Smooth muscle cell (in vitro differentiated cells): ENCODE data around the gene SKIL. TPM values are rescaled to one million over a fixed set of nuclear protein-coding genes. Genes with fewer than 3 reads are reported as not detected.

Experiments used
- DNase-seq: peaks from one replicate; lab custom pipeline; 2025; ENCODE audit not compliant: unreplicated experiment; lab: John Stamatoyannopoulos, UW
- H2AFZ ChIP-seq: fragments of 200-600 bp; sonication (generic); 2 replicates; pipeline ENCODE4 v1.6.0; 2016; ENCODE audit warnings: antibody characterized with exemption, low read depth, mild to moderate bottlenecking
- H3F3A ChIP-seq: fragments of 200-600 bp; sonication (generic); 2 replicates; pipeline ENCODE4 v1.6.0; 2017; ENCODE audit warnings: antibody characterized with exemption, low read depth
- H3K27ac ChIP-seq: fragments of 200-600 bp; sonication (generic); 2 replicates; pipeline ENCODE4 v1.5.1; 2016; ENCODE audit warnings: low read depth, mild to moderate bottlenecking
- H3K27me3 ChIP-seq: fragments of 200-600 bp; sonication (generic); 2 replicates; pipeline ENCODE4 v1.6.1; 2016; ENCODE audit warnings: low read depth, mild to moderate bottlenecking
- H3K36me3 ChIP-seq: fragments of 200-600 bp; sonication (generic); 2 replicates; pipeline ENCODE4 v1.5.1; 2016; ENCODE audit warnings: low read depth
- H3K4me1 ChIP-seq: fragments of 200-600 bp; sonication (generic); 2 replicates; pipeline ENCODE4 v1.5.1; 2016; ENCODE audit warnings: low read depth
- H3K4me2 ChIP-seq: fragments of 200-600 bp; sonication (generic); 2 replicates; pipeline ENCODE4 v1.6.0; 2016; ENCODE audit warnings: mild to moderate bottlenecking
- H3K4me3 ChIP-seq: fragments of 200-600 bp; sonication (generic); 2 replicates; pipeline ENCODE4 v1.5.1; 2016; ENCODE audit warnings: mild to moderate bottlenecking
- H3K79me2 ChIP-seq: fragments of 200-600 bp; sonication (generic); 2 replicates; pipeline ENCODE4 v1.6.0; 2016; ENCODE audit warnings: low read depth, mild to moderate bottlenecking
- H3K9ac ChIP-seq: fragments of 200-600 bp; sonication (generic); 2 replicates; pipeline ENCODE4 v1.6.0; 2016; ENCODE audit warnings: low read depth
- H3K9me3 ChIP-seq: fragments of 200-600 bp; sonication (generic); replicated peaks from 2 replicates; pipeline ENCODE4 v1.5.1; 2016; ENCODE audit warnings: low read depth
- H4K20me1 ChIP-seq: fragments of 200-600 bp; sonication (generic); 2 replicates; pipeline ENCODE4 v1.6.0; 2016; ENCODE audit warnings: low read depth
- WGBS: methylation state at CpG from one replicate; pipeline ENCODE4 v1.1.7; 2016; ENCODE audit warnings: low lambda C conversion rate; 5-methylcytosine and 5-hydroxymethylcytosine counted together
- polyA plus RNA-seq: library from polyadenylated mRNA; unstranded; fragments of >200 nt; fragmentation: Nextera tagmentation; extraction: Ambion mirVana; gene quantifications from 2 replicates; pipeline ENCODE4 v1.2.1, GENCODE V29; 2016
- total RNA-seq: library from RNA; depleted of rRNA; stranded (reverse); fragments of >200 nt; gene quantifications from 2 replicates; pipeline ENCODE4 v1.2.3, GENCODE V29; 2014
- TF ChIP-seq, protein P1 (sequence below): fragments of 200-600 bp; sonication (generic); IDR thresholded peaks from 2 replicates; pipeline ENCODE4 v1.5.1; 2017; ENCODE audit warnings: borderline replicate concordance, mild to moderate bottlenecking, antibody characterized with exemption; ENCODE audit not compliant: insufficient read depth, poor library complexity, severe bottlenecking

Gene SKIL
- total and polyA plus RNA-seq, 2 experiments from 2014 or later = 22.0 to 167 TPM

DNA sequence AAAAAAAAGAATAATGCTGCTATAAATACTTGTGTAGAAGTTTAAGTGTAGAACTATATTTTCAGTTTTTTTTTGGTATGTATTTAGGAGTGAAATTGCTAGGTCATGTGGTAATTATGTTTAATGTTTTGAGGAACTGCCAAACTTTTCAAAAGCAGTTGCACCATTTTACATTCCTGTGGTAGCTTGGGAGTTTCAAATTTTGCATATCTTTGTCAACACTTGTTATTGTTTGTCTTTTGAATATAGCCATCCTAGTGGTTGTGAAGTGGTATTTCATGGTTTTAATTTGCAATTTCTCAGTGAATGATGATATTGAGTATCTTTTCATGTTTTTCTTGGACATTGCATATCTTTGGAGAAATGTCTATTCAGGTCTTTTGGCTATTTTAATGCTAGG, 30.4 kb downstream of the SKIL start:
- TF ChIP-seq, protein P1, sequence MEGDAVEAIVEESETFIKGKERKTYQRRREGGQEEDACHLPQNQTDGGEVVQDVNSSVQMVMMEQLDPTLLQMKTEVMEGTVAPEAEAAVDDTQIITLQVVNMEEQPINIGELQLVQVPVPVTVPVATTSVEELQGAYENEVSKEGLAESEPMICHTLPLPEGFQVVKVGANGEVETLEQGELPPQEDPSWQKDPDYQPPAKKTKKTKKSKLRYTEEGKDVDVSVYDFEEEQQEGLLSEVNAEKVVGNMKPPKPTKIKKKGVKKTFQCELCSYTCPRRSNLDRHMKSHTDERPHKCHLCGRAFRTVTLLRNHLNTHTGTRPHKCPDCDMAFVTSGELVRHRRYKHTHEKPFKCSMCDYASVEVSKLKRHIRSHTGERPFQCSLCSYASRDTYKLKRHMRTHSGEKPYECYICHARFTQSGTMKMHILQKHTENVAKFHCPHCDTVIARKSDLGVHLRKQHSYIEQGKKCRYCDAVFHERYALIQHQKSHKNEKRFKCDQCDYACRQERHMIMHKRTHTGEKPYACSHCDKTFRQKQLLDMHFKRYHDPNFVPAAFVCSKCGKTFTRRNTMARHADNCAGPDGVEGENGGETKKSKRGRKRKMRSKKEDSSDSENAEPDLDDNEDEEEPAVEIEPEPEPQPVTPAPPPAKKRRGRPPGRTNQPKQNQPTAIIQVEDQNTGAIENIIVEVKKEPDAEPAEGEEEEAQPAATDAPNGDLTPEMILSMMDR = peak; percentile 3

DNA sequence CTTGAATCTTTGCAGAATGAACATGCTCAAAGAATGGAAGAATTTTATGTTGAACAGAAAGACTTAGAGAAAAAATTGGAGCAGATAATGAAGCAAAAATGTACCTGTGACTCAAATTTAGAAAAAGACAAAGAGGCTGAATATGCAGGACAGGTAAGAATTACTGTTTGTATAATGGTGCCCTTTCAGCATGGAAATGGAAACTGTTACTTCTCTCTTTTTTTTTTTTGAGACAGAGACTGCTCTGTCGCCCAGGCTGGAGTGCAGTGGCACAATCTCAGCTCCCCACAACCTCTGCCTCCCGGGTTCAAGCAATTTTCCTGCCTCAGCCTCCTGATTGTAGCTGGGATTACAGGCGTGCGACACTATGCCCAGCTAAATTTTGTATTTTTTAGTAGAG, 33.6 kb downstream of the SKIL start:
- H3K36me3 ChIP-seq = peaks cover 47% of the 10 kb centered on the region
- H3K4me2 ChIP-seq = no peak overlapping the region
- H3K27ac ChIP-seq = no peak overlapping the region
- no peaks in the 10 kb centered on the region for H3K4me1 ChIP-seq
- WGBS = 98% methylated on average over 4 of the region's 4 CpGs
- H3K79me2 ChIP-seq = peaks cover 83% of the 10 kb centered on the region
- H4K20me1 ChIP-seq = peaks cover 98% of the 10 kb centered on the region
- peaks cover 15% of the 10 kb centered on the region for H3F3A ChIP-seq
- TF ChIP-seq, protein P1 = no peak
- H3K27me3 ChIP-seq = no peaks in the 10 kb centered on the region
- H3K9ac ChIP-seq = no peak overlapping the region
- no peak overlapping the region for H3K4me3 ChIP-seq
- H3K9me3 ChIP-seq = no peaks in the 10 kb centered on the region
- no peak for DNase-seq
- no peak overlapping the region for H2AFZ ChIP-seq

More for the DNA sequence above, 30.4 kb downstream of the SKIL start:
- H3K79me2 ChIP-seq = peaks cover 91% of the 10 kb centered on the region
- peaks cover 98% of the 10 kb centered on the region for H4K20me1 ChIP-seq
- no peaks in the 10 kb centered on the region for H3K9me3 ChIP-seq
- no peaks in the 10 kb centered on the region for H3K27me3 ChIP-seq
- H3K9ac ChIP-seq = no peak overlapping the region
- no peak overlapping the region for H3K4me3 ChIP-seq
- peaks cover 63% of the 10 kb centered on the region for H3K36me3 ChIP-seq
- no peak overlapping the region for H3K4me2 ChIP-seq
- peaks cover 15% of the 10 kb centered on the region for H3F3A ChIP-seq
- H3K4me1 ChIP-seq = no peaks in the 10 kb centered on the region
- H2AFZ ChIP-seq = no peak overlapping the region
- no peak overlapping the region for H3K27ac ChIP-seq
- DNase-seq = no peak

DNA sequence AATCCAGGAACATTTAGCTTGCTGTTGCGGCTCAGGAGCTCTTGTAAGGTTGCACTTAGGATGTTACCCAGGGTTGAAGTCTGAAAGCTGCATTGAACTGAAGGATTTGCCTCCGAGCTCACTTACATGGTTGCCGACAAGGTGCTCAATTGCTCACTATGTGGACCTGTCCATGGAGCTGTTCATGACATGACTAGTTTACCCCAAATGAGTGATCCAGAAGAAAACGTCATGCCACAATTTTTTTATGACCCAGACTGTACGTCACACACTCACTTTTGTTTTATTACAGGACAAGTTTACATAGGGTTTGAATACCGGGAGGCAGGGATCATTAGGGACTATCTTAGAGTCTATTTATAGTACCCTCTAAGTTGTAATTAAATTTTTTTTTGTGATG, 40.2 kb downstream of the SKIL start:
- Histone ChIP-seq H3F3A (peaks cover 14% of the 10 kb centered on the region), H4K20me1 (peaks cover 47% of the 10 kb centered on the region), H3K9me3 (no peaks in the 10 kb centered on the region), H3K9ac (no peak overlapping the region), H3K79me2 (peaks cover 25% of the 10 kb centered on the region), H3K27ac (no peak overlapping the region), H3K4me3 (no peak overlapping the region), H3K36me3 (peaks cover 9% of the 10 kb centered on the region), H3K4me1 (no peaks in the 10 kb centered on the region), H3K27me3 (no peaks in the 10 kb centered on the region), H2AFZ (no peak overlapping the region), H3K4me2 (no peak overlapping the region)
- no peak for DNase-seq
- TF ChIP-seq, protein P1 = no peak
- WGBS = 92% methylated on average over 6 of the region's 6 CpGs

DNA sequence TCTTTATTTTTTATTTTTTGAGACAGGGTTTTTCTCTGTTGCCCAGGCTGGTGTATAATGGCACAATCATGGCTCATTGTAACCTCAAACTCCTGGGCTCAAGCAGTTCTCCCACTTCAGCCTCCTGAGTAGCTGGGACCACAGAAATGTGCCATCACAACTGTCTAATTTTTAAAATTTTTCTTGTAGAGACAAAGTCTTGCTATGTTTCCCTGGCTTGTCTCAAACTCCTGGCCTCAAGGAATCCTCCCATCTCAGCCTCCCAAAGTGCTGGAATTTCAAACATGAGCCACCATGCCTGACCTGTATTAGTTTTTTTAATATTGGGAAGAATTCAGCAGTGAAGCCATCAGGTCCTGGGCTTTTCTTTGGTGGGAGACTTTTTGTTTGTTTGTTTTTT, 47.6 kb downstream of the SKIL start:
- Histone ChIP-seq H3K9ac (no peak overlapping the region), H3K4me3 (no peak overlapping the region), H3K27me3 (no peaks in the 10 kb centered on the region), H2AFZ (no peak overlapping the region), H3K79me2 (no peaks in the 10 kb centered on the region), H3K27ac (no peak overlapping the region), H3K4me1 (no peaks in the 10 kb centered on the region), H3K4me2 (no peak overlapping the region), H3F3A (no peaks in the 10 kb centered on the region), H4K20me1 (no peaks in the 10 kb centered on the region), H3K9me3 (no peaks in the 10 kb centered on the region), H3K36me3 (no peaks in the 10 kb centered on the region)
- TF ChIP-seq, protein P1 = no peak
- DNase-seq = no peak
